Lower leg skin (tissue), 3 donors: ENCODE results near the gene LGMN.

ENCODE experiments used
- POLR2A ChIP-seq, 2 donors: fragments of 450-650 bp; IDR thresholded peaks; one replicate each; pipeline ENCODE4 v1.6.1; 2016 to 2017; ENCODE audit warnings: antibody characterized with exemption in 2 of 2, mild to moderate bottlenecking in 1 of 2, moderate library complexity in 1 of 2
- TF ChIP-seq, protein P1 (sequence below), 3 donors: fragments of 450-650 bp; IDR thresholded peaks; one replicate each; pipeline ENCODE4 v1.5.1; 2016; ENCODE audit warnings: antibody characterized with exemption in 3 of 3, mild to moderate bottlenecking in 3 of 3, moderate library complexity in 2 of 3

DNA sequence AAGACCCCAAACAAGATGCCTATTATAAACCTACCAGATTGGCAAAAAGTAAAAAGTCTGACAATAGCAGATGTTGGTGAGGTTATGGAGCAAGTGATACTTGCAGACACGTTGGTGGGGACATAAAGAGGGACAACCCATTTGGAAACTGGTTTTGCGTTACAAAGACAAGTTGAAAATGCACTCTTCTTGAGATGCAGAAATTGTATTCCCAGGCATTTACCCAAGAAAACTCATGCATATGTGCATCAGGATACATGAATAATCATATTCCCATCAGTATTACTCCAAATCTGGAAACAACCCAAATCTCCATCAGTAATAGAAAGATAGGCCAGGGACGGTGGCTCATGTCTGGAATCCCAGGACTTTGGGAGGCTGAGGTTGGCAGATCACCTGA lies 32.9 kb upstream of the LGMN start:
- TF ChIP-seq POLR2A (IDR thresholded peaks at IDR 0.05): no peak
- TF ChIP-seq, protein P1, sequence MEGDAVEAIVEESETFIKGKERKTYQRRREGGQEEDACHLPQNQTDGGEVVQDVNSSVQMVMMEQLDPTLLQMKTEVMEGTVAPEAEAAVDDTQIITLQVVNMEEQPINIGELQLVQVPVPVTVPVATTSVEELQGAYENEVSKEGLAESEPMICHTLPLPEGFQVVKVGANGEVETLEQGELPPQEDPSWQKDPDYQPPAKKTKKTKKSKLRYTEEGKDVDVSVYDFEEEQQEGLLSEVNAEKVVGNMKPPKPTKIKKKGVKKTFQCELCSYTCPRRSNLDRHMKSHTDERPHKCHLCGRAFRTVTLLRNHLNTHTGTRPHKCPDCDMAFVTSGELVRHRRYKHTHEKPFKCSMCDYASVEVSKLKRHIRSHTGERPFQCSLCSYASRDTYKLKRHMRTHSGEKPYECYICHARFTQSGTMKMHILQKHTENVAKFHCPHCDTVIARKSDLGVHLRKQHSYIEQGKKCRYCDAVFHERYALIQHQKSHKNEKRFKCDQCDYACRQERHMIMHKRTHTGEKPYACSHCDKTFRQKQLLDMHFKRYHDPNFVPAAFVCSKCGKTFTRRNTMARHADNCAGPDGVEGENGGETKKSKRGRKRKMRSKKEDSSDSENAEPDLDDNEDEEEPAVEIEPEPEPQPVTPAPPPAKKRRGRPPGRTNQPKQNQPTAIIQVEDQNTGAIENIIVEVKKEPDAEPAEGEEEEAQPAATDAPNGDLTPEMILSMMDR (IDR thresholded peaks at IDR 0.05): no peak
